Inferior parietal cortex (tissue), 1 donor: Measurements from ENCODE around the gene TMEM203.

Experiments
- DNase-seq: peaks from one replicate; pipeline ENCODE4 v3.0.0-alpha.2; 2016; ENCODE audit errors: extremely low spot score

Gene TMEM203

GRCh38 chr9:137219757-137220316, 14.4 kb upstream of the TMEM203 start:
- DNase-seq = no peak

GRCh38 chr9:137218754-137219271, 13.4 kb upstream of the TMEM203 start:
- DNase-seq = no peak

GRCh38 chr9:137218212-137218753, 12.8 kb upstream of the TMEM203 start:
- DNase-seq = no peak

DNA sequence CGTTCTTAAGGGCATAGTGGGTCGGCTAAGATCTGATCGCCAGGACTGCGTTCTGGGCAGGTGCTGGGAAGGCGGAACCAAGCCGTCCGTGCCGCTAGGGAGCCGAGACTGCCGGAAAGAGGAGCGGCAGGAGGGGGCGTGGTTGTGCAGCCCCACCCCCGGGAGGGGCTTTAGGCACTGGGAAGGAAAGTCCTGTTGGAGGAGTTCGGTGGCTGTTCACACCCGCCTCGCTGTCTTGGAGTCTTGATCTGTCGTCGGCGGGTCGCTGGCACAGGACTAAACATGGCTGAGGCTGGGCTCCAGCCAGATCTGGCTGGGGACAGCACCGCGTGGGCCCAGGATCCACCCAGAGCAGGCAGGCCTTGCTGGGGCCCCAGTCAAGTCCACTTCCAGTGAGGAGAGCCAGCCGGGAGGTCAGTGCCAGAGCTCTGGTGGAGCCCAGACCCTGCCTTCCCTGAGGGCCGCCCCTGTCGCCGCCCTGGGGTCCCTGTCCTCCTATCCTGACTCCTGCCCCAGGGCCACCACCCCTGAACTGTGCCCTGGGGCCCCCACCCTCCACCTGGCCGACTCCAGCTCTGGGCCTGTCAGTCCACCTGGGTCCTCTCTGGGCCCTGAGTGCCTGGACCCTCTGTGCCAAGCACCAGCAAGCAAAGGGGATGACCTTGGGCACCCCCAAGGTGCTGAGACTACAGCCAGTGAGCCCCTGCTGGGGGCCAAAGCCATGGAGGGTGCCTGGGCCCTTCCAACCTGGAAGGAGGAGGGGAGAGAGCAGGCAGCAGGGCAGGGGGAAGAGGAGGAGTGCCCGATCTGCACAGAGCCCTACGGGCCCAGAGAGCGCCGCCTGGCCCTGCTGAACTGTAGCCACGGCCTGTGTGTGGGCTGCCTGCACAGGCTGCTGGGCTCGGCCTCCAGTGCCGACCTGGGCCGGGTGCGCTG, 12.1 kb upstream of the TMEM203 start:
- no peak for DNase-seq

- no peak for DNase-seq
Measured at GRCh38 chr9:137216188-137216965, 10.9 kb upstream of the TMEM203 start.

- no peak for DNase-seq
Measured at GRCh38 chr9:137215196-137215986, 9.9 kb upstream of the TMEM203 start.

DNA sequence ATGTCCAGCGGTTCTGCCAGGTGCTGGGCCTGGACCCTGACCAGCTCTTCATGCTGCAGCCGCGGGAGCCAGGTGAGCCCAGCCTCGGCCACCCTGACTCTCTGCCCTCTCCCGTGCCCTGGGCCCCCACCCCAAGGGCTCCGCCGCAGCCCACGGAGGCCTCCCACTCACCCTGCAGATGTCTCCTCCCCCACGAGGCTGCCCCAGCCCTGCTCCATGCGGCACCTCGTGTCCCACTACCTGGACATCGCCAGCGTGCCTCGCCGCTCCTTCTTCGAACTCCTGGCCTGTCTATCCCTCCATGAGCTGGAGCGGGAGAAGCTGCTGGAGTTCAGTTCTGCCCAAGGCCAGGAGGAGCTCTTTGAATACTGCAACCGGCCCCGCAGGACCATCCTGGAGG, 9.2 kb upstream of the TMEM203 start:
- no peak for DNase-seq

- no peak for DNase-seq
Measured at GRCh38 chr9:137213160-137214060, 8.0 kb upstream of the TMEM203 start.

DNA sequence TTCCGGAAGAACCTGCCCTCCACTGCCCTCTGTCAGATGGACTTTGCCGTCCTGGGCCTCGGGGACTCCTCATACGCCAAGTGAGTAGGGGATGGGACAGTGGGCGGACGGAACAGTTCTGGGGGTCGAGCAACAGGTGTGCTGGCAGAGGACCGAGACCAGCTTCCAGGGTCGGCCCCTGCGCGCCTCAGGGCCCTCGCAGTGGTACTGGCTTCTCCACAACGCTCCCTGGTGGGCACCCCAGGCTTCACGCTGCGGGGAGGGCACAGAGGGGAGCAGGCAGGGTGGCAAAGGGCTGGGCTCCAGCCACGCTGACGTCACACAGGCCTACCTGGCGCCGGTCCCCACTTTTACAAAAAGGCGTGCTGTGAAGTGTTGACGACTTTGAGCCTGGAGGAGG, 7.1 kb upstream of the TMEM203 start:
- no peak for DNase-seq

DNA sequence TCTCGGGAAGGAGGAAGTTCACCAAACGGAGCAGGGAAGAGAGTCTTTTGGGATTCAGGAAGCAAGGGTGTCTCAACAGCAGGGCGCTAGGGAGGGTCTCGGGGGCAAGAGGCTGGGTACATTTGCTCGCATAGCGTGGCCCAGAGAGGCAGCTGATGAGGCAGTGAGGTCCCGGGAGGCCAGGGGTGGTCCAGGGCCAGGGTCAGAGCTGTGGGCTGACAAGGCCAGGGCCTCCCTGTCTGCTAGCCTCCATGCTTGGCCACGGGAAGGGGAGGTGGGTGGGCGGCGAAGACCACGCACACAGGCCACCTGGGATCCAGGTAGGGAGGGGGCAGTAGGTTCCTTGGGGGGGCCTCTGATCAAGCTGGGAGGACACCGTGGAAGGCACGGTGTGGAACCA, 6.1 kb upstream of the TMEM203 start:
- DNase-seq = no peak

- no peak for DNase-seq
Measured at GRCh38 chr9:137206602-137207001, 1.2 kb upstream of the TMEM203 start.

GRCh38 chr9:137204731-137205125, 720 bp downstream of the TMEM203 start:
- no peak for DNase-seq

DNA sequence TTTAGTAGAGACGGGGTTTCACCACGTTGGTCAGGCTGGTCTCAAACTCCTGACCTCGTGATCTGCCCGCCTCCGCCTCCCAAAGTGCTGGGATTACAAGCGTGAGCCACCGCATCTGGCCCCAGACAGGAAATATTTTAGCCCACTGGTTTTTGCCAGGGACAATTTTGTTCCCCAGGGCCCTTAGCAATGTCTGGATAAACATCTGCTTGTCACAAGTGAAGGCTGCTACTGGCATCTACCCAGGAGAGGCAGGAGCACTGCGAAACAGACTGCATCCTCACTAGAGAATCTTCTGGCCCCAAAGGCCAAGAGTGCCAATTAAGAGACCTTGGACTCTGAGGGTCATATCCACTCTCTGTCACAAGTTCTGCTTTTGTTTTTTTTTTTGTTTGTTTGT, 2.5 kb downstream of the TMEM203 start:
- no peak for DNase-seq

DNA sequence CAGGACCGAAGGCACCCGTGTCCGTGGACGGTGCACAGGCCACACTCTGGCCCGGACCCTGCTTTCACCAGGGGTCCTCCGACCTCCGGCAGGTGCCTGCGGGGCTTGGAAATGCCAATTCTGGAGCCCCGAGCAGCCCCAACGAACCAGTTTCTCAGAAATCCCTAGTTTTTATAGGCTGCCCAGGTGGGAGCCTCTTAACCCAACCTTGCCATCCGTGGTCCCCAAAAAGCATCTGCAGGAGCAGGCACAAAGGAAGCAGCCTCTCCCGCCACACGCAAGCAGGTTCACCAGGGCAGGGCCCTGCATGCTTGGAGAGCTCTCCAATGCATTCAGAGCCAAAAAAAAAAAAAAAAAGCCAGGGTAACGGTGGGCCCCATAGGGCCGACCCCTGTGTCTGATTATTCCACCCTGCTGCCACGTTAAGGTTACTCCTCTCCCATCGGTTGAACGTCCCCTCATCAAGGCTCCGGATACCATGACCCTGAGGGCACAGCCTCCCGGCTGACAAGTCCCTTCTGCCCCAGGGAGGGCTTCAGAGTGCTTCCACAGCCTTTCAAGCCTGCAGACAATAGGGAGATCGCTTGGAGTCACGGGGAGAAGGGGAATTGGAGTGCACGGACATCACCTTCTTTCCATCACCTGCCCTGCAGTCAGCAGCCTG, 4.1 kb downstream of the TMEM203 start:
- DNase-seq = no peak

- peak; percentile 98 for DNase-seq
Measured at GRCh38 chr9:137200311-137201204, 4.9 kb downstream of the TMEM203 start, which contains the start of gene TPRN. Gene TPRN, minus strand, starts transcription at chr9:137200741. Its CDS starts 30 bp downstream, at chr9:137200711.

GRCh38 chr9:137199411-137200121, 5.9 kb downstream of the TMEM203 start:
- DNase-seq = no peak

- no peak for DNase-seq
Measured at GRCh38 chr9:137198902-137199283, 6.6 kb downstream of the TMEM203 start.
